GM18499 (cell line): ENCODE data around the gene B3GALNT2.
"Not testable (repeated sequence)": the region's sequence is repeated elsewhere in the genome, so short reads cannot be mapped to it uniquely, and the experiment has no call there.

ENCODE experiments used
- ATAC-seq: cut with Tn5 transposase; IDR thresholded peaks from one replicate; pipeline ENCODE4 v1.9.1; 2021; ENCODE audit warnings: moderate number of reproducible peaks; ENCODE audit not compliant: insufficient read depth, unreplicated experiment

Gene B3GALNT2

DNA sequence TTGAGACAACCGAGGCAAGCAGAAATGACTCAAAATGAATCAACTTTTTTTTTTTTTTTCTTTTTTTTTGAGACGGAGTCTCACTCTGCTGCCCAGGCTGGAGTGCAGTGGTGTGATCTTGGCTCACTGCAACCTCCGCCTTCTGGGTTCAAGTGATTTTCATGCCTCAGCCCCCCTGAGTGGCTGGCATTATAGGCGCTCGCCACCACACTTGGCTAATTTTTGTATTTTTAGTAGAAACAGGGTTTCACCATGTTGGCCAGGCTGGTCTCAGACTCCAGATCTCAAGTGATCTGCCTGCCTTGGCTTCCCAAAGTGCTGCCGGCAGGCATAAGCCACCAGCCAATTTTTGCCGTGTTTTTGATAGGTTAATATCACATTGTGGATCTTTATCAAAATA lies 46.4 kb downstream of the B3GALNT2 start:
- not testable (repeated sequence) for ATAC-seq

- ATAC-seq, result no peak
These were observed 48.4 kb downstream of the B3GALNT2 start for GRCh38 chr1:235455823-235456222.

GRCh38 chr1:235455097-235455496 lies 49.2 kb downstream of the B3GALNT2 start:
- no peak for ATAC-seq

DNA sequence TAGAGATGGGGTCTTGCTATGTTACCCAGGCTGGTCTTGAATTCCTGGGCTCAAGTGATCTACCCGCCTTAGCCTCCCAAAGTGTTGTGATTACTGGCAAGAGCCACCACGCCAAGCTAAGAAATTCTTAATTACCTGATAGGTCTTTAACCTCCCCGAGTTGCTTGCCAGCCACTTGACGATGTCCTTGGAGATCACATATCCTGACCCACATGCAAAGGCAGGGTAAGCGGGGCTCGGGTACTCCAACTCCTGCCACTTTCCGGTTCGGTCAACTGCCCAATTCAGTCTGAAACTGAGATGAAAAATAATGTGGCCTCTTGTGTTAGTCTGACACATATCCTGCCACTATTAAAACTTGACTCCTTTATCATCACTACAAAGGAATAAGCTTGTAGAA lies 50.2 kb downstream of the B3GALNT2 start:
- no peak for ATAC-seq

DNA sequence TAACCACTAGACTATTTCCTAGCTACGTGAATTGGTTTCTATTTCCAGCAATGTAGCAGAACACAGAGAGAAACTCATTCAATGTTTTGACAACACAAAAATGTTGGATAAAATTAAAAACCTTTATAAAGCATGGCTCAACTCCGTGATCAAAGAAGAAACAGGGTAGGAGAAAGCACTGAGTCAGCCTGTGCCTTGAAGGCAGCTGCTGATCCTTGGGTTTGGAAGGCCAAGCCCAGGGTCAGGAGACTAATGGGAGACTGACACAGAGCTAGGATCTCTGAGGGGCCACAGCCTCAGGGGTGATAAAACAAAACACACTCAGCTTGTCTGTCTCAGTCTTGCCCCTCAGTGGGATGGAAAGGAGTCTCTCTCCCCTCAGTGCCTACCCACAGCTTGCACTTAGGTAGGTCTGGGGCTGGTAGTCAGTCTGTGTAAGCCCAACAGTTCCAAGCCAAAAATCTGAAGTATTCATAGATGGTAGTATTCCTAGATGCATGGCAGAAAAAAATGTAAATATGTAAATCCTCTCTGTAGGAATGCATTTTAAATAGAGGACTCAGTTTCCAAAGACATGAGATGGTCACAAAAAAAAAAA lies 53.3 kb downstream of the B3GALNT2 start:
- ATAC-seq, result no peak

GRCh38 chr1:235450433-235450832 lies 53.8 kb downstream of the B3GALNT2 start:
- ATAC-seq, result no peak

DNA sequence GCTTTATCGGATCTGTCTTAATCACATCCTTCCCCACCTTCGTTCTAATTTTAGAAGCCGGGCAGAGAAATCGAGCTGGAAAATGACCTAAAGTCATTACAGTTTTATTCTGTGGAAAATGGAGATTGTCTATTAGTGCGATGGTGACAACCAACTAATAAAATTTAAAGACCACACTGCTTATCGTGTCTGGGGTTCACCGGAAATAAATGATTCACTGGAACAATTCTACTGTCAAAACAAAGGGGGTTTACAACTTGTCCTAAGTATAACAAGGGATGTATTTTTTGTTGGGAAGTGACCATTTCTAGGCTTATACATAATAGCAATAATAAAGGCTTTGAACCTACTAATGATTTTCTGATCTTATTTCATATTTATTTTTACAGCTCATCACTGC lies 55.6 kb downstream of the B3GALNT2 start:
- ATAC-seq, result no peak

GRCh38 chr1:235442788-235443429 lies 61.3 kb downstream of the B3GALNT2 start:
- ATAC-seq, result no peak

GRCh38 chr1:235441159-235441685 lies 63.0 kb downstream of the B3GALNT2 start:
- ATAC-seq, result no peak

- no peak for ATAC-seq
These were observed 70.3 kb downstream of the B3GALNT2 start for GRCh38 chr1:235434001-235434400.

DNA sequence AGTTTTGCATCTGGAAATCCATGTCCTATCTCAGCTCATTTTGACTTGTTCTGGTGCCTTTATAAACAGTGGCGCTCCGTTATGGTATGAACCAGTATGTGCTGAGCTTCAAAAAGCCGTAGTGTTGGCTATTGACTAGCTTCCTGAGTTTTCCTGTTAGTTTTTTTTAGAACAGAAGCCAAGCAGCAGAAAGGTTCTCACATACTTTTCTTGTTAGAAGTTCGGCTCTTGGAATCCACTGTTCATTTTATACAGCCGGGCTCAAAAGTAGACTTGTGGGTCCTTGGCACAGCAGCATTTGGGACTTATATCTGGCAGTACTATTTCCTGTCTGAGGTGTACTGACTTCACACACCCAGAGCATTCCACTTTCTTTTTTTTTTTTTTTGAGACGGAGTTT lies 73.3 kb downstream of the B3GALNT2 start:
- ATAC-seq, result no peak

DNA sequence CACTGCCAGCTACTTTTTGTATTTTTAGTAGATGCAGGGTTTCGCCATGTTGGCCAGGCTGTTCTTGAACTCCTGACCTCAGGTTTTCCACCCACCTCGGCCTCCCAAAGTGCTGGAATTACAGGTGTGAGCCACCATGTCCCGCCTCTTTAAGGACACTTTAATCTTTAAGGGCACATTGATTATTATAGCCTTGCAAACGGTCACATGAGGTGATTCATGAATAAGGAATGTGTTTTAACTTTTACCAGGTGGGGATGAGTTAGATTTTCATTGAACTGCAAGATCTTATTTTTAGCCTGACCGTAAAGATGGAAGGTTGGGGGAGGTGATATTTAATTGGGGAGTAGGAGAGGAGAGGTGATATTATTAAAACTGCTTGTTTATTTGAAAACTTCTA lies 75.1 kb downstream of the B3GALNT2 start:
- no peak for ATAC-seq

DNA sequence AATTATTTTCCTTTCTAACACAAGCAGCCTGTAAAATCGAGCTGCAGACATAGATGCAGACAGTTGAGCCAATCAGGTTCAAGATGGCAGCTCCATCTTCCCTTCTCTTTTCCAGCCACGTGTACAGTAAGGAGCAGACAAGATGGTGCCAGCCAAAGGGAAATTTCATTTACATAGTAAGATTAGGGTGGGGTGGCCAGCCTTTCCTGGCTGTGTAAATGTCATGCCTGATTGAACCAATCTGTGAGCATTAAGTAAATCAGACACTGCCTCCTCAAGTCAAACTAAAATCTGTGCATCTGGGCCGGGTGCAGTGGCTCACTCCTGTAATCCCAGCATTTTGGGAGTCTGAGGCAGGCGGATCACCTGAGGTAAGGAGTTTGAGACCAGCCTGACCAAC lies 76.8 kb downstream of the B3GALNT2 start:
- ATAC-seq, result no peak

GRCh38 chr1:235426680-235427079 lies 77.6 kb downstream of the B3GALNT2 start:
- ATAC-seq, result no peak

DNA sequence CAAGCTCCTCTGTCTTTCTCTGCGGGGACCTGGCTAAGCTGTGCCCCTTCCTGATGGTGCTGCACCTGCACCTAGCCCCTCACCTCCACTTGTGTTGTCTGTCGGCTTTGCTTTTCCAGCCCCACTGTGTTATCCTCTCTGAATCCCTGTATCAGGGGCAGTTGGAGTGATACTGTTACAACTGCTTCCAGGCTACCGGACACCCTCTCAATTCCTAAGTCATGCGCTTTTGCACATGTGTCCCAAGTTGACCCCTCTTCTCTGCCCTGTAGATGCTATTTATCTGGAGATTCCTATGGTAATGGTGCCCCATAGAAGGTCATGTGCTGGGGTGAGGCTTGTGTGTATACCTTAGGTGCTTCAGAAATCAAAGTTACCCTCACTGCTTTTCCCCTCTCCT lies 78.1 kb downstream of the B3GALNT2 start:
- ATAC-seq, result no peak

DNA sequence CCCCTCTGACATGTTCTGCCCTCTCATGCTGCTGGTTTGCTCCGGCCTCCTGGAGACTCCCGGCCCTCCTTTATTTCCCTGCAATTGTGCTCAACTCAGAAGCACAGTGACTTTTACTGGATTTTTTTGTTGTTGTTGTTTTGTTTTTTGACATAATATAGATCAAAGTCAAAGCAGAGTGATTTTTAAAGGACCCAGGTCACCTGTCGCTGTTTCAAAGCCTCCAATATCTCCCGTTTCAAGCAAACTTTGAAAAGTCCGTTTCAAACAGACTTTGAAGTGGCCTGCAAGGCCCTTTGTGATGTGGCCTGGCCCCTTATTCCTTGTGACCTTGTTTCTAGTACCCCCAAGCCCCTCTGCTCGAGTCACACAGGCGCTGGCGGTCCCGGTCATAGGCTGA lies 78.9 kb downstream of the B3GALNT2 start:
- ATAC-seq, result no peak

GRCh38 chr1:235424092-235424491 lies 80.2 kb downstream of the B3GALNT2 start:
- ATAC-seq, result no peak

DNA sequence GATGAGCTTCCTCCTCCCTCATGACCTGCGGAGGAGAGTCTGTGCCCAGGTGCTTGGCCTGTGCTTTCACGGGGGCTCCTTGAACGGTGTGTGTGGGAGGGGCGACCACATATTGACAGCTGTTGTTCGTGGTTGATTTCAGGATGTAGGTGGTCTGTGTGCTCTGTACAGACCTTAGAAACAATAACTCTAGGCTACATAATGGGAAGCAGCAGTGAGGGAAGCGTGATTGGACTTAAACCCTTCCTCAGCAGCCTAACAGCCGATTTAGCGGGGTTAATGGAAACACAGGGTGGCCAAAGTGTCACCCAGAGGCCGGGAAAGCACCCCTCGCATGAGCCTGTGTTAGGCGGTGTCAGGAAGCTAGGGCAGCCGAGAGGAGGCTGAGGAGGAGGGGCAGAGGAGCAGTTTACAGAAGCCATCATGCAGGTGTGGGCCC lies 81.0 kb downstream of the B3GALNT2 start:
- no peak for ATAC-seq

DNA sequence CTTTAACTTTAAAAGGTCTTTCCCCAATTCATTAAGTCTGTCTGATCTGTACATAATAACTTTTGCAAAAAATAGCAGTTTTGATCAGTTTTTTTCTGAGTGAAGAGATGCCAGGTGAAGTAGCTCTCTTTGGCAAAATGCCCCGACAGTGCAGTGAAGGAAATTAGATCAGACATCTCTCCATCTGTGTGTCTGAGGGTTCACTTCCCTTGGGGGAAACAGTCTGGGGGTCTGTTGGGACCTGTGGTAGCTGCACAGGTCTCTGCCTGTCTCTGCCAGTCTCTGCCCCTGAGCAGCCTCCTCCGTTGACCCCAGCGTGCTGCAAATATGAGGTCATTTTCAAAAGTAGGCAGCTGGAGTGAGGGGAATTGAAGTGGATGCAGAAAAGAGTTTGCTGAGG lies 82.5 kb downstream of the B3GALNT2 start:
- no peak for ATAC-seq

DNA sequence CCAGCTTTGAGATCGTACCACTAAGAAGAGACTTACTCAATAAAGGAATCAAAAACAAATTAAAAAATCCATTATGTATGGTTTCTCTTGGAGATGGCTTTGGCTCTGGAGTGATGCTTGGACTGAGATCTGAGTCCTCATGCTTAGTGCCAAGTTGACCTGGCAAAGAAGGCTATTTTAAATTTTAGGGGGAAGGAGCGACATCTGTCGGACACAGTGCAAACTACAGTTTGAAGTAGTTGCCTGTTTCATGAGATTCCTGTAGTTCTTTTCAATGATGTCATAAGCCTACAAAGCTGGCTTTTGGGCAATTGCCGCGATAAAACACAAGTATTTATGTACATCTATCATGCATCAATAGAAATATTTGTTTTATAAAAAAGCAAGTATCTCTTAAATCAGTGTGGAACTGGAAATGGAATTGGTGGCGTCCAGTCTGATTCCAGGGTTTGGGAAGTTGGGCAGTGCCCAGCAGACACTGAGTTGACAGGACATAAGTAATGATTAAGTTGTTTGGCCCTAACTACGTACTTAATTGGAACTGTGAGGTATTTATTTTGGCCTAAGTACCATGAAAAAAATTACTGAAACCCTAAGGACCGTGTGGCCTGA lies 87.1 kb downstream of the B3GALNT2 start:
- no peak for ATAC-seq

GRCh38 chr1:235416662-235417049 lies 87.6 kb downstream of the B3GALNT2 start:
- no peak for ATAC-seq
